Neural cell (in vitro differentiated cells): ENCODE measurements around the gene BTBD9. TPM values are rescaled to one million over a fixed set of nuclear protein-coding genes. Genes with fewer than 3 reads are reported as not detected.

Experiments used
- H2AFZ ChIP-seq: fragments of 200-600, 300-800 bp; sonication (generic), shearing (Covaris generic); 2 replicates; pipeline ENCODE4 v1.6.0; 2014; ENCODE audit warnings: low read depth, mild to moderate bottlenecking, antibody characterized with exemption, low read length, moderate library complexity
- H3F3A ChIP-seq: fragments of 200-600 bp; shearing (Covaris generic); 2 replicates; pipeline ENCODE4 v1.6.1; 2016; ENCODE audit warnings: mild to moderate bottlenecking, moderate library complexity, mixed read lengths, antibody characterized with exemption, low read length; ENCODE audit not compliant: insufficient read depth, poor library complexity, severe bottlenecking
- H3K27ac ChIP-seq: fragments of 200-600, 300-800 bp; sonication (generic), shearing (Covaris generic); 2 replicates; pipeline ENCODE4 v1.5.1; 2014; ENCODE audit warnings: mild to moderate bottlenecking, low read length, moderate library complexity
- H3K27me3 ChIP-seq: fragments of 300-800, 200-600 bp; sonication (generic), shearing (Covaris generic); 2 replicates; pipeline ENCODE4 v1.6.0; 2014; ENCODE audit warnings: mild to moderate bottlenecking, low read depth, low read length, moderate library complexity; ENCODE audit not compliant: insufficient read depth
- H3K36me3 ChIP-seq: fragments of 300-800, 200-600 bp; sonication (generic), shearing (Covaris generic); 2 replicates; pipeline ENCODE4 v1.5.1; 2014; ENCODE audit warnings: mild to moderate bottlenecking, antibody characterized with exemption, low read length, moderate library complexity; ENCODE audit not compliant: insufficient read depth
- H3K4me2 ChIP-seq: fragments of 300-800, 200-600 bp; sonication (generic), shearing (Covaris generic); 2 replicates; pipeline ENCODE4 v1.6.0; 2014; ENCODE audit warnings: mild to moderate bottlenecking, low read length
- H3K4me3 ChIP-seq: fragments of 300-800, 200-600 bp; sonication (generic), shearing (Covaris generic); 2 replicates; pipeline ENCODE4 v1.5.1; 2014; ENCODE audit warnings: mild to moderate bottlenecking, low read length, moderate library complexity
- H3K79me2 ChIP-seq: fragments of 200-600 bp; shearing (Covaris generic); replicated peaks from 2 replicates; pipeline ENCODE4 v1.6.0; 2014; ENCODE audit warnings: mild to moderate bottlenecking, low read length, moderate library complexity; ENCODE audit not compliant: insufficient read depth
- H3K9ac ChIP-seq: fragments of 300-800, 200-600 bp; sonication (generic), shearing (Covaris generic); 2 replicates; pipeline ENCODE4 v1.6.1; 2016; ENCODE audit warnings: mild to moderate bottlenecking, low read length, mixed read lengths
- H3K9me2 ChIP-seq: fragments of 200-600 bp; shearing (Covaris generic); 2 replicates; pipeline ENCODE4 v1.6.1; 2016; ENCODE audit warnings: mild to moderate bottlenecking, low read length, mixed read lengths; ENCODE audit not compliant: insufficient read depth
- H3K9me3 ChIP-seq: fragments of 200-600, 300-800 bp; sonication (generic), shearing (Covaris generic); 2 replicates; pipeline ENCODE4 v1.6.1; 2016; ENCODE audit warnings: mild to moderate bottlenecking, mixed run types, low read length, moderate library complexity, mixed read lengths
- H4K20me1 ChIP-seq: fragments of 200-600 bp; shearing (Covaris generic); 2 replicates; pipeline ENCODE4 v1.6.1; 2016; ENCODE audit warnings: mild to moderate bottlenecking, mixed run types; ENCODE audit not compliant: insufficient read depth
- EP300 ChIP-seq: fragments of 450-650 bp; conservative IDR thresholded peaks from 2 replicates; pipeline ENCODE4 v1.6.1; 2014; ENCODE audit warnings: antibody characterized with exemption, mild to moderate bottlenecking, moderate library complexity; ENCODE audit not compliant: poor library complexity, severe bottlenecking
- EZH2 ChIP-seq: fragments of 200-600, 300-800 bp; shearing (Covaris generic), sonication (generic); IDR thresholded peaks from 2 replicates; pipeline ENCODE4 v1.6.1; 2014; ENCODE audit warnings: antibody characterized with exemption, low read length, borderline replicate concordance, mild to moderate bottlenecking; ENCODE audit not compliant: insufficient read depth, poor library complexity, severe bottlenecking
- MXI1 ChIP-seq: fragments of 450-650 bp; conservative IDR thresholded peaks from 2 replicates; pipeline ENCODE4 v1.6.1; 2014; ENCODE audit warnings: antibody characterized with exemption, mild to moderate bottlenecking; ENCODE audit not compliant: poor library complexity, severe bottlenecking
- POLR2AphosphoS5 ChIP-seq: IDR thresholded peaks from 2 replicates; pipeline ENCODE4 v1.6.1; 2012
- RAD21 ChIP-seq: fragments of 450-650 bp; conservative IDR thresholded peaks from 2 replicates; pipeline ENCODE4 v1.6.1; 2014; ENCODE audit warnings: antibody characterized with exemption, mild to moderate bottlenecking, moderate library complexity
- SMC3 ChIP-seq: fragments of 450-650 bp; conservative IDR thresholded peaks from 2 replicates; pipeline ENCODE4 v1.6.1; 2014; ENCODE audit warnings: antibody characterized with exemption, mild to moderate bottlenecking, moderate library complexity; ENCODE audit not compliant: poor library complexity
- TAF1 ChIP-seq: IDR thresholded peaks from 2 replicates; pipeline ENCODE4 v1.6.1; 2012; ENCODE audit warnings: low read depth
- polyA plus RNA-seq: library from polyadenylated mRNA; depleted of rRNA; stranded (reverse); fragments of >200 nt; gene quantifications from 2 replicates; pipeline ENCODE4 v1.2.3, GENCODE V29; 2014
- TF ChIP-seq, protein P1 (sequence below): fragments of 450-650 bp; IDR thresholded peaks from 2 replicates; pipeline ENCODE4 v1.5.1; 2014; ENCODE audit warnings: antibody characterized with exemption, mild to moderate bottlenecking, moderate library complexity; ENCODE audit not compliant: poor library complexity, severe bottlenecking
- TF ChIP-seq, protein P2 (sequence below): IDR thresholded peaks from 2 replicates; pipeline ENCODE4 v1.6.1; 2012; ENCODE audit warnings: borderline replicate concordance

BTBD9 gene
- polyA plus RNA-seq, 1 donor from 2014 or later, result 6.2 TPM

DNA sequence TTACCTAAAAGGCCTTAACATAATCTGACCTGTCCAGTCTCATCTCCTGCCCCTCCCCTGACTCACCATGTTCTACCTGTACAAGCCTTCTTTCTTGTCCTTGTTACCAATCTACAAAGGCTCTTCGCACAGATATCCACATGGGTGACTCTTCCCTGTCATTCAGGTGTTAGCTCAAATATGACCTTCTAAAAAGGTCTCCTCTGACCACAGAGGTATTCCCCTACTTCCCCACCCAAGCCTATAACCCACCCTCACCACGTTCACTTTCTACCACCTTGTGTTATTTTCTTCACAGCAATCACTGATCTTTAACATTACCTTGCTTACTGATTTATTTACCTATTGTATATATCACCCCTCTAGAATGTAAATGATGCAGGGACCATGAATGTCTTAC lies 96.7 kb downstream of the BTBD9 start:
- no peaks in the 10 kb centered on the region for H4K20me1 ChIP-seq
- no peak for TF ChIP-seq RAD21
- TF ChIP-seq, protein P1, sequence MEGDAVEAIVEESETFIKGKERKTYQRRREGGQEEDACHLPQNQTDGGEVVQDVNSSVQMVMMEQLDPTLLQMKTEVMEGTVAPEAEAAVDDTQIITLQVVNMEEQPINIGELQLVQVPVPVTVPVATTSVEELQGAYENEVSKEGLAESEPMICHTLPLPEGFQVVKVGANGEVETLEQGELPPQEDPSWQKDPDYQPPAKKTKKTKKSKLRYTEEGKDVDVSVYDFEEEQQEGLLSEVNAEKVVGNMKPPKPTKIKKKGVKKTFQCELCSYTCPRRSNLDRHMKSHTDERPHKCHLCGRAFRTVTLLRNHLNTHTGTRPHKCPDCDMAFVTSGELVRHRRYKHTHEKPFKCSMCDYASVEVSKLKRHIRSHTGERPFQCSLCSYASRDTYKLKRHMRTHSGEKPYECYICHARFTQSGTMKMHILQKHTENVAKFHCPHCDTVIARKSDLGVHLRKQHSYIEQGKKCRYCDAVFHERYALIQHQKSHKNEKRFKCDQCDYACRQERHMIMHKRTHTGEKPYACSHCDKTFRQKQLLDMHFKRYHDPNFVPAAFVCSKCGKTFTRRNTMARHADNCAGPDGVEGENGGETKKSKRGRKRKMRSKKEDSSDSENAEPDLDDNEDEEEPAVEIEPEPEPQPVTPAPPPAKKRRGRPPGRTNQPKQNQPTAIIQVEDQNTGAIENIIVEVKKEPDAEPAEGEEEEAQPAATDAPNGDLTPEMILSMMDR, result no peak
- TF ChIP-seq MXI1, result no peak
- TF ChIP-seq, protein P2, sequence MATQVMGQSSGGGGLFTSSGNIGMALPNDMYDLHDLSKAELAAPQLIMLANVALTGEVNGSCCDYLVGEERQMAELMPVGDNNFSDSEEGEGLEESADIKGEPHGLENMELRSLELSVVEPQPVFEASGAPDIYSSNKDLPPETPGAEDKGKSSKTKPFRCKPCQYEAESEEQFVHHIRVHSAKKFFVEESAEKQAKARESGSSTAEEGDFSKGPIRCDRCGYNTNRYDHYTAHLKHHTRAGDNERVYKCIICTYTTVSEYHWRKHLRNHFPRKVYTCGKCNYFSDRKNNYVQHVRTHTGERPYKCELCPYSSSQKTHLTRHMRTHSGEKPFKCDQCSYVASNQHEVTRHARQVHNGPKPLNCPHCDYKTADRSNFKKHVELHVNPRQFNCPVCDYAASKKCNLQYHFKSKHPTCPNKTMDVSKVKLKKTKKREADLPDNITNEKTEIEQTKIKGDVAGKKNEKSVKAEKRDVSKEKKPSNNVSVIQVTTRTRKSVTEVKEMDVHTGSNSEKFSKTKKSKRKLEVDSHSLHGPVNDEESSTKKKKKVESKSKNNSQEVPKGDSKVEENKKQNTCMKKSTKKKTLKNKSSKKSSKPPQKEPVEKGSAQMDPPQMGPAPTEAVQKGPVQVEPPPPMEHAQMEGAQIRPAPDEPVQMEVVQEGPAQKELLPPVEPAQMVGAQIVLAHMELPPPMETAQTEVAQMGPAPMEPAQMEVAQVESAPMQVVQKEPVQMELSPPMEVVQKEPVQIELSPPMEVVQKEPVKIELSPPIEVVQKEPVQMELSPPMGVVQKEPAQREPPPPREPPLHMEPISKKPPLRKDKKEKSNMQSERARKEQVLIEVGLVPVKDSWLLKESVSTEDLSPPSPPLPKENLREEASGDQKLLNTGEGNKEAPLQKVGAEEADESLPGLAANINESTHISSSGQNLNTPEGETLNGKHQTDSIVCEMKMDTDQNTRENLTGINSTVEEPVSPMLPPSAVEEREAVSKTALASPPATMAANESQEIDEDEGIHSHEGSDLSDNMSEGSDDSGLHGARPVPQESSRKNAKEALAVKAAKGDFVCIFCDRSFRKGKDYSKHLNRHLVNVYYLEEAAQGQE, result no peak
- no peak for TF ChIP-seq EP300
- no peak for TF ChIP-seq POLR2AphosphoS5
- TF ChIP-seq TAF1, result no peak
- TF ChIP-seq EZH2, result no peak
- no peak for TF ChIP-seq SMC3
- no peak overlapping the region for H3K4me2 ChIP-seq
- H3K9ac ChIP-seq, result no peak overlapping the region
- no peaks in the 10 kb centered on the region for H3F3A ChIP-seq
- no peak overlapping the region for H3K27ac ChIP-seq
- no peak overlapping the region for H2AFZ ChIP-seq
- no peaks in the 10 kb centered on the region for H3K27me3 ChIP-seq
- H3K36me3 ChIP-seq, result no peaks in the 10 kb centered on the region
- H3K4me3 ChIP-seq, result no peak overlapping the region
- H3K79me2 ChIP-seq, result no peaks in the 10 kb centered on the region
- no peaks in the 10 kb centered on the region for H3K9me3 ChIP-seq
- no peaks in the 10 kb centered on the region for H3K9me2 ChIP-seq

DNA sequence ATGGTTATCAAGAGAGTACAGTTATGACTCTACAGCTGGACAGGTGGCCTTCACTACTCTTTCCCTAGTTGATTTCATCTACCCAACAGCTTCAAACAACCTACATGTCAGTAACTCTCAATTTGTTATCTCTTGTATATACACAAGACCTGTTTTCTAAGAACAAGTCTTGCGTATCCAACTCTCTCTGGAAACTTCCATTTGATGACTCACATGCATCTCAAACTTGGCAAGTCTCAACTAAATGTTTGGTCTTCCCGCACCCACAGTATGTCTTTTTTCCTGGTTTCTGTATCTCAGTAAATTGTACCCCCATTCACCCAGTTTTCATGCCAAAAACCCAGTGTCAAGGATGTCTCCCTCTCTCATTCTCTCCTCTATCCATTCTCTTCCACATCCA lies 97.7 kb downstream of the BTBD9 start:
- TF ChIP-seq, protein P1, result no peak
- TF ChIP-seq TAF1, result no peak
- TF ChIP-seq POLR2AphosphoS5, result no peak
- no peak for TF ChIP-seq MXI1
- TF ChIP-seq EZH2, result no peak
- no peak for TF ChIP-seq RAD21
- TF ChIP-seq SMC3, result no peak
- H3K36me3 ChIP-seq, result no peaks in the 10 kb centered on the region
- no peaks in the 10 kb centered on the region for H3K9me3 ChIP-seq
- no peaks in the 10 kb centered on the region for H3F3A ChIP-seq
- H3K27ac ChIP-seq, result no peak overlapping the region
- no peaks in the 10 kb centered on the region for H3K9me2 ChIP-seq
- no peak overlapping the region for H3K4me2 ChIP-seq
- no peaks in the 10 kb centered on the region for H3K79me2 ChIP-seq
- H3K4me3 ChIP-seq, result no peak overlapping the region
- no peaks in the 10 kb centered on the region for H4K20me1 ChIP-seq
- no peaks in the 10 kb centered on the region for H3K27me3 ChIP-seq
- H2AFZ ChIP-seq, result no peak overlapping the region
- no peak overlapping the region for H3K9ac ChIP-seq
